ENCODE measurements around the gene FOXK1. TPM values are rescaled to one million over a fixed set of nuclear protein-coding genes. Genes with fewer than 3 reads are reported as not detected.
"Not testable (repeated sequence)": the region's sequence is repeated elsewhere in the genome, so short reads cannot be mapped to it uniquely, and the experiment has no call there.

The FOXK1 gene
- total and polyA plus RNA-seq, 2 experiments from 2014 or later, result 2.3 to 12.7 TPM

- TF ChIP-seq EZH2 (IDR thresholded peaks at IDR 0.05; ENCODE audit: low read depth, unreplicated experiment) (no peak), JUNB (IDR thresholded peaks at IDR 0.05; ENCODE audit: unreplicated experiment) (no peak)
Measured at GRCh38 chr7:4670791-4671190, 11.3 kb upstream of the FOXK1 start (continued).

- Histone ChIP-seq H3K4me1 (ENCODE audit: insufficient read depth) (no peaks in the 10 kb centered on the region), H4K20me1 (replicated peaks; ENCODE audit: insufficient read depth) (no peaks in the 10 kb centered on the region), H3F3A (replicated peaks; ENCODE audit: low read depth) (no peaks in the 10 kb centered on the region), H3K9me2 (ENCODE audit: insufficient read depth) (no peaks in the 10 kb centered on the region), H3K4me2 (no peak overlapping the region), H3K36me3 (ENCODE audit: insufficient read depth) (no peaks in the 10 kb centered on the region), H3K27ac (ENCODE audit: low read depth) (no peak overlapping the region), H2AFZ (no peak overlapping the region), H3K79me2 (replicated peaks; ENCODE audit: insufficient read depth) (no peaks in the 10 kb centered on the region), H3K27me3 (ENCODE audit: insufficient read depth) (peaks cover 15% of the 10 kb centered on the region), H3K4me3 (no peak overlapping the region)
- peaks cover 17% of the 10 kb centered on the region for H3K27me3 Mint-ChIP-seq (ENCODE audit: insufficient read depth, low read depth, poor library complexity)
- H3K4me3 Mint-ChIP-seq, result no peak overlapping the region
- no peaks in the 10 kb centered on the region for H3K4me1 Mint-ChIP-seq
- ATAC-seq (no peak), DNase-seq (ENCODE audit: low spot score) (no peak)
- no peaks in the 10 kb centered on the region; the same call in 2 of the 3 replicates for H3K36me3 Mint-ChIP-seq (ENCODE audit: low read depth)
- TF ChIP-seq JUNB (IDR thresholded peaks at IDR 0.05; ENCODE audit: unreplicated experiment), result no peak
- TF ChIP-seq NANOG (IDR thresholded peaks at IDR 0.05; ENCODE audit: borderline replicate concordance), result no peak
- TF ChIP-seq STAT1 (IDR thresholded peaks at IDR 0.05; ENCODE audit: unreplicated experiment), result no peak
- TF ChIP-seq CTCF (conservative IDR thresholded peaks at IDR 0.05; ENCODE audit: low read depth in 2 of 2), result no peak
- peaks cover 71% of the 10 kb centered on the region for H3K9me3 Mint-ChIP-seq
- no peak overlapping the region for H3K27ac Mint-ChIP-seq
Measured at GRCh38 chr7:4675771-4676367, 6.2 kb upstream of the FOXK1 start.

GRCh38 chr7:4677518-4677917, 4.6 kb upstream of the FOXK1 start:
- not testable (repeated sequence) for H3K4me3 ChIP-seq; DNase-seq (ENCODE audit: low spot score); H2AFZ ChIP-seq; H3K27ac Mint-ChIP-seq; H3K36me3 Mint-ChIP-seq (ENCODE audit: low read depth); H3K4me3 Mint-ChIP-seq; H3K9me2 ChIP-seq (ENCODE audit: insufficient read depth); H3K4me1 ChIP-seq (ENCODE audit: insufficient read depth); ATAC-seq; H3K4me2 ChIP-seq; H4K20me1 ChIP-seq (replicated peaks; ENCODE audit: insufficient read depth); H3K4me1 Mint-ChIP-seq; H3F3A ChIP-seq (replicated peaks; ENCODE audit: low read depth); H3K27ac ChIP-seq (ENCODE audit: low read depth); H3K36me3 ChIP-seq (ENCODE audit: insufficient read depth); H3K79me2 ChIP-seq (replicated peaks; ENCODE audit: insufficient read depth)
- H3K27me3 ChIP-seq (ENCODE audit: insufficient read depth), result peaks cover 24% of the 10 kb centered on the region
- peaks cover 26% of the 10 kb centered on the region for H3K27me3 Mint-ChIP-seq (ENCODE audit: insufficient read depth, low read depth, poor library complexity)
- peaks cover 60% of the 10 kb centered on the region; the same call in 2 of the 3 replicates for H3K9me3 Mint-ChIP-seq
